PC-9 (cell line): ENCODE measurements around the gene ERI2. TPM values are rescaled to one million over a fixed set of nuclear protein-coding genes. Genes with fewer than 3 reads are reported as not detected.

Experiments
- BruUV-seq: library from RNA; stranded (reverse); fragments of 400-500 nt; replicated peaks from 2 replicates; lab custom pipeline; 2021; lab: Mats Ljungman, UMichigan
- CTCF ChIA-PET: fragments of 300-600 bp; sonication (Branson Sonifier 250); formaldehyde crosslinking; loops from one replicate; lab custom pipeline; 2022; ENCODE audit warnings: antibody characterized with exemption; lab: Charles Lee
- POLR2A ChIA-PET: fragments of 300-600 bp; sonication (Branson Sonifier 250); formaldehyde crosslinking; loops from one replicate; lab custom pipeline; 2022; ENCODE audit warnings: antibody characterized with exemption; ENCODE audit not compliant: unreplicated experiment; lab: Charles Lee
- DNase-seq, 2 experiments: peaks; one replicate each; pipeline versions ENCODE4 v3.0.0 to v3.0.0-alpha.2; 2015 to 2022; ENCODE audit warnings: mixed read lengths in 1 of 2
- H2AFZ ChIP-seq: fragments of 200-600 bp; sonication (generic); 2 replicates; pipeline ENCODE4 v1.8.1; 2017; ENCODE audit warnings: antibody characterized with exemption
- H3F3A ChIP-seq: fragments of 200-600 bp; sonication (generic); 2 replicates; pipeline ENCODE4 v1.8.1; 2017; ENCODE audit warnings: antibody characterized with exemption, mild to moderate bottlenecking, low read depth; ENCODE audit not compliant: insufficient read depth
- H3K27ac ChIP-seq: fragments of 200-600 bp; sonication (generic); 2 replicates; pipeline ENCODE4 v1.6.1; 2016; ENCODE audit warnings: mixed run types
- H3K27me3 ChIP-seq: fragments of 200-600 bp; sonication (generic); 2 replicates; pipeline ENCODE4 v1.6.1; 2016; ENCODE audit warnings: low read depth, mixed run types; ENCODE audit not compliant: insufficient read depth
- H3K36me3 ChIP-seq: fragments of 200-600 bp; sonication (generic); 2 replicates; pipeline ENCODE4 v1.6.1; 2016; ENCODE audit warnings: low read depth, mixed run types
- H3K4me1 ChIP-seq: fragments of 200-600 bp; sonication (generic); replicated peaks from 2 replicates; pipeline ENCODE4 v1.6.1; 2016; ENCODE audit warnings: mixed run types; ENCODE audit not compliant: insufficient read depth
- H3K4me2 ChIP-seq: fragments of 200-600 bp; sonication (generic); 2 replicates; pipeline ENCODE4 v1.6.1; 2017; ENCODE audit warnings: mixed run types
- H3K4me3 ChIP-seq: fragments of 200-600 bp; sonication (generic); 2 replicates; pipeline ENCODE4 v1.6.1; 2016; ENCODE audit warnings: mixed run types
- H3K79me2 ChIP-seq: fragments of 200-600 bp; sonication (generic); 2 replicates; pipeline ENCODE4 v1.6.1; 2017; ENCODE audit warnings: low read depth, mixed run types
- H3K9me2 ChIP-seq: fragments of 200-600 bp; sonication (generic); 2 replicates; pipeline ENCODE4 v1.8.1; 2017; ENCODE audit warnings: mild to moderate bottlenecking; ENCODE audit not compliant: insufficient read depth
- H3K9me3 ChIP-seq: fragments of 200-600 bp; sonication (generic); 2 replicates; pipeline ENCODE4 v1.8.1; 2016; ENCODE audit warnings: low read depth; ENCODE audit not compliant: insufficient read depth
- H4K20me1 ChIP-seq: fragments of 200-600 bp; sonication (generic); 2 replicates; pipeline ENCODE4 v1.8.1; 2017; ENCODE audit not compliant: insufficient read depth
- EZH2 ChIP-seq: fragments of 200-600 bp; sonication (generic); IDR thresholded peaks from 2 replicates; pipeline ENCODE4 v1.8.0; 2017; ENCODE audit warnings: antibody characterized with exemption, low read depth
- intact Hi-C: fragments of 100-400 bp; cut with micrococcal nuclease; formaldehyde crosslinking; loops from one replicate; pipeline ENCODE4 v1.10.0; 2022; ENCODE audit not compliant: unreplicated experiment
- total RNA-seq: library from RNA; stranded (reverse); gene quantifications from 2 replicates; pipeline ENCODE4 v1.2.3, GENCODE V29; 2021
- TF ChIP-seq, protein P1 (sequence below): fragments of 200-600 bp; sonication (generic); conservative IDR thresholded peaks from 2 replicates; pipeline ENCODE4 v1.6.1; 2017; ENCODE audit warnings: mixed run types, antibody characterized with exemption, mild to moderate bottlenecking, moderate library complexity

The ERI2 gene
- total RNA-seq, 1 experiment from 2014 or later: 29.5 TPM

DNA sequence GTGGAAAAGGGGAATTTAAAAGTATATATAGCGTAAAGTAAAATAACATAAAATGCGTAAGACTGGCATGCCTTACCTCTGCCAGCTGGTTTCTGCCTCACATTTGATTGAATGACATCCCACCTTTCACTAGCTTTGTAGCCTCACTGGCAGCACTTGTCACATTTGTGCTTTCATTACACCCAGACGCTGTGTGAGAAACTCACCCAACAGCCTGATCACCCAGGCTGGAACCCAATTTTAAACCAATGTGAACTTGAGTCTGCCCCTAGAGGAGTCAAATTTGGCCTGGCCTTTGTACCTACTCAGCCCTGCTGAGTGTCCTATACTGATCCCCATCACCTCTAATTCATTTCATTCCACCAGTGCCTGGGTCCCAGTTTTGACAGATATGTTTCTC, 59.8 kb downstream of the ERI2 start:
- BruUV-seq: no TSS peak

More for the DNA sequence above, 59.8 kb downstream of the ERI2 start:
- Histone ChIP-seq H3K27ac (no peak overlapping the region), H2AFZ (no peak overlapping the region), H3K79me2 (no peaks in the 10 kb centered on the region), H3K9me2 (no peaks in the 10 kb centered on the region), H4K20me1 (no peaks in the 10 kb centered on the region), H3F3A (0 out of 2 replicates have a peak, but pooled peaks cover 7% of the 10 kb centered on the region), H3K9me3 (peaks cover 8% of the 10 kb centered on the region; the same call in 1 of the 2 replicates), H3K4me2 (no peak overlapping the region), H3K4me3 (no peak overlapping the region), H3K4me1 (peaks cover 9% of the 10 kb centered on the region; the same call in 1 of the 2 replicates), H3K27me3 (peaks cover 6% of the 10 kb centered on the region), H3K36me3 (no peaks in the 10 kb centered on the region)
- ChIA-PET CTCF (no interaction called here), POLR2A (no interaction called here)
- intact Hi-C loops: no loop called here
- no peak for DNase-seq
- TF ChIP-seq, protein P1, sequence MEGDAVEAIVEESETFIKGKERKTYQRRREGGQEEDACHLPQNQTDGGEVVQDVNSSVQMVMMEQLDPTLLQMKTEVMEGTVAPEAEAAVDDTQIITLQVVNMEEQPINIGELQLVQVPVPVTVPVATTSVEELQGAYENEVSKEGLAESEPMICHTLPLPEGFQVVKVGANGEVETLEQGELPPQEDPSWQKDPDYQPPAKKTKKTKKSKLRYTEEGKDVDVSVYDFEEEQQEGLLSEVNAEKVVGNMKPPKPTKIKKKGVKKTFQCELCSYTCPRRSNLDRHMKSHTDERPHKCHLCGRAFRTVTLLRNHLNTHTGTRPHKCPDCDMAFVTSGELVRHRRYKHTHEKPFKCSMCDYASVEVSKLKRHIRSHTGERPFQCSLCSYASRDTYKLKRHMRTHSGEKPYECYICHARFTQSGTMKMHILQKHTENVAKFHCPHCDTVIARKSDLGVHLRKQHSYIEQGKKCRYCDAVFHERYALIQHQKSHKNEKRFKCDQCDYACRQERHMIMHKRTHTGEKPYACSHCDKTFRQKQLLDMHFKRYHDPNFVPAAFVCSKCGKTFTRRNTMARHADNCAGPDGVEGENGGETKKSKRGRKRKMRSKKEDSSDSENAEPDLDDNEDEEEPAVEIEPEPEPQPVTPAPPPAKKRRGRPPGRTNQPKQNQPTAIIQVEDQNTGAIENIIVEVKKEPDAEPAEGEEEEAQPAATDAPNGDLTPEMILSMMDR: no peak
- TF ChIP-seq EZH2: no peak

Other genes with a start within 250 kb of the ERI2 start
- gene ACSM2B, start 230.1 kb downstream of the ERI2 start, total RNA-seq: not detected in 2 replicates
- not detected in 2 replicates for gene ACSM1, start 108.8 kb downstream of the ERI2 start, total RNA-seq
- 35.0 and 36.0 TPM in 2 replicates for gene THUMPD1, start 64.7 kb downstream of the ERI2 start, total RNA-seq
- 1.1 and 2.4 TPM in 2 replicates for gene ACSM3, start 42.5 kb downstream of the ERI2 start, total RNA-seq
- gene REXO5, start 55 bp upstream of the ERI2 start, total RNA-seq: 9.5 and 13.2 TPM in 2 replicates
- 11.8 and 14.6 TPM in 2 replicates for gene DCUN1D3, start 93.9 kb upstream of the ERI2 start, total RNA-seq
- gene LYRM1, start 94.3 kb upstream of the ERI2 start, total RNA-seq: 32.2 and 51.7 TPM in 2 replicates